Skeletal muscle satellite cell (primary cell): ENCODE measurements around the gene CCNI.

ENCODE experiments used
- H3K27me3 ChIP-seq: 2 replicates; pipeline ENCODE4 v1.7.0; 2013; ENCODE audit warnings: low read length; ENCODE audit not compliant: control insufficient read depth, insufficient read depth
- H3K36me3 ChIP-seq: 2 replicates; pipeline ENCODE4 v1.7.0; 2013; ENCODE audit warnings: mild to moderate bottlenecking, control low read depth, low read length; ENCODE audit not compliant: insufficient read depth
- H3K4me1 ChIP-seq: 2 replicates; pipeline ENCODE4 v1.7.0; 2013; ENCODE audit warnings: low read length; ENCODE audit not compliant: control insufficient read depth, insufficient read depth
- H3K4me2 ChIP-seq: 2 replicates; pipeline ENCODE4 v1.7.0; 2013; ENCODE audit warnings: mild to moderate bottlenecking, low read length
- H3K4me3 ChIP-seq: 2 replicates; pipeline ENCODE4 v1.7.0; 2013; ENCODE audit warnings: low read length
- H3K9ac ChIP-seq: 2 replicates; pipeline ENCODE4 v1.7.0; 2013; ENCODE audit warnings: mild to moderate bottlenecking, low read depth, low read length, moderate library complexity
- H3K9me3 ChIP-seq: replicated peaks from 2 replicates; pipeline ENCODE4 v1.7.0; 2013; ENCODE audit warnings: mild to moderate bottlenecking, control low read depth, low read length

Gene CCNI

GRCh38 chr4:77014256-77014655 lies 61.5 kb downstream of the CCNI start:
- Histone ChIP-seq H3K4me3 (no peak overlapping the region), H3K27me3 (no peaks in the 10 kb centered on the region), H3K4me2 (no peak overlapping the region), H3K4me1 (peaks cover 31% of the 10 kb centered on the region), H3K36me3 (peaks cover 75% of the 10 kb centered on the region), H3K9ac (no peak overlapping the region), H3K9me3 (no peaks in the 10 kb centered on the region)

DNA sequence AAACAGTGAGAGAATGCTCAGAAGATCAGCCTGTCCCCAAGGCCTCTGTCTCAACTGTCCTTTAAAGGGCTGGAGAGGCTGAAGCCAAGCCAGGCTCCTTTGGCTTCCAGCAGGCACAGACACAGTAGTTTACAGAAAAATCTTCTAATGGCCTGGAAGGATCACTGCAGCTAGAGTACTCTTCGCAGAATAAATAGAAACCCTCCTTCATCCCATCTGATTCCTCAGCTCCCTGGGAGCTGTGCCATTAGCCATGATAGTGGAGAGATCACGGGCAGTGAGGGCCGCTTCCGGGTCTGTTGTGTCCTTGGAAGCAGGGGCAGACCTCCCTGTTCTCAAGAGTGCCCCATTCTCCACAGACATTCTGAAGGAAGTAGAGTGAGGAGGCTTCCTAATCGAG lies 63.1 kb downstream of the CCNI start:
- no peaks in the 10 kb centered on the region for H3K9me3 ChIP-seq
- no peaks in the 10 kb centered on the region for H3K27me3 ChIP-seq
- peaks cover 72% of the 10 kb centered on the region for H3K36me3 ChIP-seq
- no peak overlapping the region for H3K4me3 ChIP-seq
- H3K9ac ChIP-seq, result no peak overlapping the region
- no peak overlapping the region for H3K4me2 ChIP-seq
- H3K4me1 ChIP-seq, result peaks cover 46% of the 10 kb centered on the region

GRCh38 chr4:77010841-77011354 lies 64.9 kb downstream of the CCNI start:
- Histone ChIP-seq H3K4me3 (peak overlapping the region; percentile 18), H3K9ac (peak overlapping the region; percentile 64), H3K4me1 (peaks cover 65% of the 10 kb centered on the region)

DNA sequence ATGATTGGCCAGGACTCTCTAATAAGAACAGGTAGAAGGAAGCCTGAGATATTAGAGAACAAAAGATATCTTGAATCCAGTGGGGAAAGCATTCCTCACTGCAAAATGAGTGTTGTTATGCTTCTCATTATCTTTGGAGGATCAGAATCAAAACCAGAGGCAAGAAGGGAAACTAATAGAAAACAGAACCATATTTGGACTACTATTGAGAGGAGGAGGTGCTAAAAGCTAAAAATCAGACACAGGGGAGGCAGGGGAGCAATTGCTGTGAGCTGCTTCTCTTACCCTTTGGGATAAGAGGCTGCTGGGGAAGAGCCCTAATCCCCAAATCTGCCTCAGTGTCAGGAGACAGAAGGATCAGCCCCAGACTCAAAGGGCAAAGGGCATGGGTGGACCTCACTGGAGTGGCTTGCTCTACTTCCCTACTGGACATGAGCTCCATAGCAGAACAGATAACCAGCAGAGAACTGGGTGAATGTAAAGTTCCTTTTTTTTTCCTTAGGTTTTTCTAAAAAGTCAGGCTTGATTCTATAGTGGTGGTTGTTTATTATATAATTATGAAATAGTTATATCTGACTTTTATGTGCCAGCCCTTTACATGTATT lies 66.2 kb downstream of the CCNI start:
- H3K4me3 ChIP-seq, result no peak overlapping the region
- H3K9ac ChIP-seq, result peak overlapping the region; percentile 64
- H3K4me2 ChIP-seq, result no peak overlapping the region
- H3K9me3 ChIP-seq, result no peaks in the 10 kb centered on the region
- peaks cover 72% of the 10 kb centered on the region for H3K36me3 ChIP-seq
- H3K4me1 ChIP-seq, result peaks cover 69% of the 10 kb centered on the region
- no peaks in the 10 kb centered on the region for H3K27me3 ChIP-seq

More at GRCh38 chr4:77010841-77011354, 64.9 kb downstream of the CCNI start:
- Histone ChIP-seq H3K36me3 (peaks cover 73% of the 10 kb centered on the region), H3K9me3 (no peaks in the 10 kb centered on the region), H3K4me2 (peak overlapping the region; percentile 62), H3K27me3 (no peaks in the 10 kb centered on the region)

GRCh38 chr4:77007358-77008230 lies 68.2 kb downstream of the CCNI start:
- H3K4me1 ChIP-seq, result peaks cover 78% of the 10 kb centered on the region
- H3K9me3 ChIP-seq, result no peaks in the 10 kb centered on the region
- H3K27me3 ChIP-seq, result no peaks in the 10 kb centered on the region
- peak overlapping the region; percentile 52 for H3K4me2 ChIP-seq
- H3K36me3 ChIP-seq, result peaks cover 71% of the 10 kb centered on the region
- peak overlapping the region; percentile 57 for H3K9ac ChIP-seq
- no peak overlapping the region for H3K4me3 ChIP-seq

- Histone ChIP-seq H3K27me3 (no peaks in the 10 kb centered on the region), H3K4me2 (peak overlapping the region; percentile 52), H3K9me3 (no peaks in the 10 kb centered on the region), H3K4me1 (peaks cover 85% of the 10 kb centered on the region), H3K4me3 (no peak overlapping the region), H3K9ac (peak overlapping the region; percentile 57), H3K36me3 (peaks cover 69% of the 10 kb centered on the region)
Observed at GRCh38 chr4:77006753-77007353, 68.9 kb downstream of the CCNI start.

DNA sequence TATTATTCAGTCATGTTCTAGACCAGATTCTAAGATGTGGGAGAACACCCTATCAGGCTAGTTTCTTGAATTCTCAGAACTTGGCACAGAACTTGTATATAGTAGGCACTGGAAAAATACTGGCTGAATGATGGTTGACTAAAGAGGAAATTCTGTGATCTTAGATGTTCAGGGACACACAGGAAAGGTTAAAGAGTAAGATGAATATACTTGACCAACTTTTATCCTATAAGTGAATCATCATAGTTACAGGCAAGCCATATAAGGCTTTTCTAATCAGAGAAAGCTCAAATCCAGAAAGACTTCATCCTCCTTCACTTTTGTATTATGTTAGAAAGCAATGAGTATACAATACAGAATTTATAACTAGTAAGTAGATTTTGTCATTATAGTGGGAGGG lies 72.4 kb downstream of the CCNI start:
- Histone ChIP-seq H3K4me1 (peaks cover 61% of the 10 kb centered on the region), H3K9ac (peak overlapping the region; percentile 80), H3K36me3 (peaks cover 76% of the 10 kb centered on the region), H3K9me3 (no peaks in the 10 kb centered on the region), H3K4me3 (no peak overlapping the region), H3K27me3 (no peaks in the 10 kb centered on the region), H3K4me2 (peak overlapping the region; percentile 68)

DNA sequence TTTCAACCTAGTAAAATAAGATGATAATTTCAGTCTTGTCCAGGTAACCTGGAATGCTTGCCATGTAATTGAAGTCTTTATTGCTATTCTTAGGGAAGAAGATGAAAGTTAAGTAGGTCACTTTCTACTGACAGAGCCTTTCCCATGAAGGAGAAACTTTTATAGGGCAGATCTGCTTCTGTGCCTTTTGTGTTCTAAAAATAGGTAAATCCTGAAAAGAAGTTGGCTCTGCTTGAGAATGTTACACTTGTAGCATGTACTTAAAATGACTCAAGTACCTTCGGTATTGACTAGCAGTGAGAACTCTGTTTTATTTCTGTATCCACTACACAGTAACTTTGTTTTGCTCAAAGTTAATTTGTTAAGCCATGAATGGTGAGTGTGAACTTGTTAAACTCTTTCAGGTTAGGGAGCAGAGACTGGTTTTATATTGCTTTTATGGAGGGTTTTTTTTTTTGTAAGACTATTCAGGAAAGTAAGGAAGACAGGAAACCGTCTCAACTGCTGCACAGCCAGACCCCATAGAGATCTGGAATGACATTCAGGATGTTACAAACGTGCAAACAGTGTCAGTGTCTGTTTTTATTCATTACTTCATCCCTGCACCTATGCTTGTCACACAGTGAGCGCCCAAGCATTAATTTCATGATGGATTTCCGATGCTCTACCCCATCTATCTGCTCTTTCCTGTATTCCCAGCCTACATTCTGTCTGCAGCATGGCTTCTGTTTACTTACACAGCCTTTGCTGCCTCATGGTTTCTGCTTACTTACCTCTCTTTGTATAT lies 73.3 kb downstream of the CCNI start:
- H3K9me3 ChIP-seq, result no peaks in the 10 kb centered on the region
- no peaks in the 10 kb centered on the region for H3K27me3 ChIP-seq
- peak overlapping the region; percentile 68 for H3K4me2 ChIP-seq
- H3K4me3 ChIP-seq, result peak overlapping the region; percentile 19
- peaks cover 83% of the 10 kb centered on the region for H3K36me3 ChIP-seq
- H3K9ac ChIP-seq, result peak overlapping the region; percentile 80
- peaks cover 52% of the 10 kb centered on the region for H3K4me1 ChIP-seq

- peaks cover 84% of the 10 kb centered on the region for H3K36me3 ChIP-seq
- H3K9ac ChIP-seq, result peak overlapping the region; percentile 80
- no peaks in the 10 kb centered on the region for H3K27me3 ChIP-seq
- peaks cover 46% of the 10 kb centered on the region for H3K4me1 ChIP-seq
- H3K4me2 ChIP-seq, result peak overlapping the region; percentile 68
- peak overlapping the region; percentile 19 for H3K4me3 ChIP-seq
- H3K9me3 ChIP-seq, result no peaks in the 10 kb centered on the region
Observed at GRCh38 chr4:77001907-77002306, 73.9 kb downstream of the CCNI start.

GRCh38 chr4:76998251-76998901 lies 77.4 kb downstream of the CCNI start:
- Histone ChIP-seq H3K4me3 (no peak overlapping the region), H3K4me1 (peaks cover 43% of the 10 kb centered on the region), H3K36me3 (peaks cover 65% of the 10 kb centered on the region), H3K9ac (no peak overlapping the region), H3K27me3 (no peaks in the 10 kb centered on the region), H3K4me2 (no peak overlapping the region), H3K9me3 (no peaks in the 10 kb centered on the region)
